ENCODE measurements around the gene USP48. TPM values are rescaled to one million over a fixed set of nuclear protein-coding genes. Genes with fewer than 3 reads are reported as not detected.
"Not testable (repeated sequence)": the region's sequence is repeated elsewhere in the genome, so short reads cannot be mapped to it uniquely, and the experiment has no call there.

The USP48 gene
- total RNA-seq, 1 donor from 2014 or later: 67.5 TPM

GRCh38 chr1:21634806-21635535 is 148.0 kb downstream of the USP48 start:
- Histone ChIP-seq H3K27me3 (no peaks in the 10 kb centered on the region), H3K9me3 (no peaks in the 10 kb centered on the region), H3K27ac (no peak overlapping the region), H3K36me3 (no peaks in the 10 kb centered on the region), H3K4me1 (peaks cover 10% of the 10 kb centered on the region), H3K4me3 (no peak overlapping the region)
- intact Hi-C loops (cut with DNase I): no loop called here
- no peak for DNase-seq (ENCODE audit: extremely low spot score in 2 of 2)
- TF ChIP-seq POLR2AphosphoS5 (IDR thresholded peaks at IDR 0.05; ENCODE audit: insufficient read depth in 1 of 2, low read depth in 1 of 2): no peak
- no peak for TF ChIP-seq CTCF (IDR thresholded peaks at IDR 0.05)
- no peak for TF ChIP-seq POLR2A (IDR thresholded peaks at IDR 0.05)

GRCh38 chr1:21633992-21634805 is 148.8 kb downstream of the USP48 start:
- no peaks in the 10 kb centered on the region for H3K9me3 ChIP-seq
- H3K36me3 ChIP-seq: no peaks in the 10 kb centered on the region
- H3K4me3 ChIP-seq: no peak overlapping the region
- TF ChIP-seq POLR2AphosphoS5 (IDR thresholded peaks at IDR 0.05; ENCODE audit: insufficient read depth in 1 of 2, low read depth in 1 of 2): no peak
- TF ChIP-seq CTCF (IDR thresholded peaks at IDR 0.05): no peak
- no peak for TF ChIP-seq POLR2A (IDR thresholded peaks at IDR 0.05)
- intact Hi-C loops (cut with DNase I): no loop called here
- no peak for DNase-seq (ENCODE audit: extremely low spot score in 2 of 2)
- H3K27me3 ChIP-seq: no peaks in the 10 kb centered on the region
- H3K4me1 ChIP-seq: peaks cover 5% of the 10 kb centered on the region
- H3K27ac ChIP-seq: no peak overlapping the region

GRCh38 chr1:21633141-21633755 is 149.7 kb downstream of the USP48 start:
- H3K36me3 ChIP-seq: no peaks in the 10 kb centered on the region
- H3K27ac ChIP-seq: no peak overlapping the region
- no peak overlapping the region for H3K4me3 ChIP-seq

GRCh38 chr1:21631944-21632887 is 150.7 kb downstream of the USP48 start:
- intact Hi-C loops (cut with DNase I): no loop called here
- Histone ChIP-seq H3K9me3 (no peaks in the 10 kb centered on the region), H3K36me3 (no peaks in the 10 kb centered on the region), H3K27ac (no peak overlapping the region), H3K4me1 (no peaks in the 10 kb centered on the region), H3K4me3 (no peak overlapping the region), H3K27me3 (no peaks in the 10 kb centered on the region)
- no peak for TF ChIP-seq POLR2AphosphoS5 (IDR thresholded peaks at IDR 0.05; ENCODE audit: insufficient read depth in 1 of 2, low read depth in 1 of 2)
- no peak for TF ChIP-seq CTCF (IDR thresholded peaks at IDR 0.05)
- no peak for TF ChIP-seq POLR2A (IDR thresholded peaks at IDR 0.05)
- no peak for DNase-seq (ENCODE audit: extremely low spot score in 2 of 2)

More at GRCh38 chr1:21633141-21633755, 149.7 kb downstream of the USP48 start:
- DNase-seq (ENCODE audit: extremely low spot score in 2 of 2): no peak
- intact Hi-C loops (cut with DNase I): no loop called here
- TF ChIP-seq CTCF (IDR thresholded peaks at IDR 0.05) (no peak), POLR2AphosphoS5 (IDR thresholded peaks at IDR 0.05; ENCODE audit: insufficient read depth in 1 of 2, low read depth in 1 of 2) (no peak), POLR2A (IDR thresholded peaks at IDR 0.05) (no peak)
- no peaks in the 10 kb centered on the region for H3K4me1 ChIP-seq
- no peaks in the 10 kb centered on the region for H3K9me3 ChIP-seq
- H3K27me3 ChIP-seq: no peaks in the 10 kb centered on the region

GRCh38 chr1:21631590-21631943 is 151.4 kb downstream of the USP48 start:
- H3K36me3 ChIP-seq; H3K27ac ChIP-seq; H3K9me3 ChIP-seq; H3K4me3 ChIP-seq; H3K27me3 ChIP-seq; DNase-seq (ENCODE audit: extremely low spot score in 2 of 2); H3K4me1 ChIP-seq; intact Hi-C loops (cut with DNase I): not testable (repeated sequence)

Measured in vagina (tissue), 2 donors.